OCI-LY7 (cell line): ENCODE measurements around the gene CADM2.

Experiments used
- CTCF ChIP-seq: fragments of 200-600 bp; sonication (generic); conservative IDR thresholded peaks from 2 replicates; pipeline ENCODE4 v1.5.1; 2014; ENCODE audit warnings: mild to moderate bottlenecking, antibody characterized with exemption, low read length, moderate library complexity, mixed read lengths
- EZH2phosphoT487 ChIP-seq: fragments of 200-600 bp; sonication (generic); IDR thresholded peaks from 2 replicates; pipeline ENCODE4 v1.6.1; 2018; ENCODE audit warnings: low read depth, borderline replicate concordance, mild to moderate bottlenecking, mixed run types, antibody characterized with exemption, low read length, moderate library complexity, mixed read lengths

- no peak for TF ChIP-seq CTCF
- TF ChIP-seq EZH2phosphoT487, result no peak
Observed at GRCh38 chr3:85288257-85288656, 329.5 kb downstream of the CADM2 start.
